ENCODE data around the gene AREG.

AREG gene

DNA sequence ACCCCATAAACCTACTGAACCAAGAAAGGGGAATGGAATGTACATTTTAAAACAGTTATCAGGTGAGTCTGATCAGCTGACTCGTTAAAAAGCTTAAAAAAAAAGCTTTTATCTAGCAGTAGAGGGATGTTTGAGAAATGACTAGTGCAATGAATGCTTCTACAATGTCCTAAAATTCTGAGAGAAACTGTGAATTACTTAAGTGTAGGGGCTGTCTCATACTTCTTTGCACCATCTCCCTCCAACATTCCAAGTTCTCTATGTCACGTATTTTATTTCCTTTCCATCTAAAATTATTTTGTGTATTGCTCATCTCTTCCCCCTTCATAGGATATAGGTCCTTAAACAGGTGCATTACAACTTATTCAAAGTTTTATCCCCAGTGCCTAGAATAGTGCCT, 11.9 kb upstream of the AREG start:
- DNase-seq (ENCODE audit: low spot score), result no peak

- DNase-seq (ENCODE audit: low spot score), result no peak
Observed at GRCh38 chr4:74433541-74434172, 11.3 kb upstream of the AREG start.

DNA sequence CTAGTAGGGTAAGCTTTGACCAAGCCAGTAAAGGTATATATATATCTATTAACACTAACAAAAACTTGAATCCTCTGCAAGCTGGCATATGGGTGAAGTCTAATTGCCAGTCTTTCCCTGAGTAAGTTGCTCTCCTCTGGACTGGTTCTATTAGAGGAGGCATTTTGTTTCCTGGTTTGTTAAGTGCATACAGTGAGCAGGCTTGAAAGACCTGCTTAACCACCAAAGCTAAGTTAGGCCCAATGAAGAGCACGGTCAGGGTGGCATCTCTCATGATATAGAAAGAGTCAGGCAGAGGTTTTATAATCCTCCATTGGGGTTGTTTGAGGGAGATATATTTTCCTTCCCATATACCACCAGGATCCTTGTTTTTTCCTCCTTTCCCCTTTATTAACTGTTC, 9.6 kb upstream of the AREG start:
- no peak for DNase-seq (ENCODE audit: low spot score)

DNA sequence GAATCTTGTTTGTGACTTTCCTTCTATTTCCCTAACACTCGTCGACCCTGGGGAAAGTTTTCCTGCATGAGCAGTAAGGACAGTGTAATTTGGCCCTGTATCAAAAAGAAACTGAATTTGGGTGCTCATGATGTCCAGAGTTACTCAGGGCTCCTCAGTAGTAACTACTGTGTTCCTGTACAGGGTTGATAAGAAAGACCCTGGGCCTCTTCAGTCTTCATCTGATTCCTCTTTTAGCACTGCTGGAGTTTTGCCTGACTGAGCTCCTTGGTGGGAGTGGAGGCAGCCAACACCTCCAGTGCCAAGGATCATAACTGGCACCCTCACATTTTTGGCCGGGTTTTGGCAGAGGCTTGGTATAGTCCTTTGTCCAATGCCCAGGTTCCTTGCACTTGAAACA, 7.1 kb upstream of the AREG start:
- no peak for DNase-seq (ENCODE audit: low spot score)

GRCh38 chr4:74438661-74439060, 6.3 kb upstream of the AREG start:
- no peak for DNase-seq (ENCODE audit: low spot score)

DNA sequence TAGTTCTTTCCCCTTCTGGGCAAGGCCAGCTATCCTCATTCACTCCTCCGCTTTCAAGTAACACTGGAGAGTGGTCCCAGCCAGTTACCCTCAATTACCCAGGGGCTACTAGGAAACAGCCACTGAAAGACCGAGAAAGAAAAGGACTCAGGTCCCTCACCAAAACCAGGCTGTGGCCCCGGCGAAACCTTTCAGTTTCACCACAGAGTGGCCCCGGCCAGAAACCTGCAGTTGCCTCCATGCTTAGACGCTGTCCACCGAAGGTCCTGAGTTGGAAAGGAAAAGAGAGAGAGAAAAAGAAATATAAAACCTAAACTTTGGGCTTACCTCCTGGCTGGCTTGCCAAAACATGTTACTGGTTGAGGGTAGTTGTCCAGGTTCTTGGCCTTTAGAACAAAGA, 5.0 kb upstream of the AREG start:
- DNase-seq (ENCODE audit: low spot score), result no peak

DNA sequence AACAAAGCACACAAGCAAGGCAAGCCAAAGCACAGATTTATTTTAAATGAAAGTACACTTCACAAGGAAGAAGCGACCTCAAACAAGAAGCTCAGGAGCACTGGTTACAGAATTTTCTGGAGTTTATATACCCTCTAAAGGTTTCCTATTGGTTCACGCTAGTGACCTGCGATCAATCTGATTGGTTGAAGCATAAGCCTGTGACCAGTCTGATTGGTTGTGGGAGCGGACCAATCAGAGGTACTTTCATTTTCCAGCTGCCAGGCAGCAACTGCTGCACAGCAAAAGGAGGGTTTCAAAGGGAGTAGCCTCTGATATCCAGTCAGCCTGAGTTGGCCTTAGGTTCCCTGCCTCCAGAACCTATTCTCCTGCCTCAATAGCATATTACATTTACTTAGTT, 4.6 kb upstream of the AREG start:
- DNase-seq (ENCODE audit: low spot score), result no peak

DNA sequence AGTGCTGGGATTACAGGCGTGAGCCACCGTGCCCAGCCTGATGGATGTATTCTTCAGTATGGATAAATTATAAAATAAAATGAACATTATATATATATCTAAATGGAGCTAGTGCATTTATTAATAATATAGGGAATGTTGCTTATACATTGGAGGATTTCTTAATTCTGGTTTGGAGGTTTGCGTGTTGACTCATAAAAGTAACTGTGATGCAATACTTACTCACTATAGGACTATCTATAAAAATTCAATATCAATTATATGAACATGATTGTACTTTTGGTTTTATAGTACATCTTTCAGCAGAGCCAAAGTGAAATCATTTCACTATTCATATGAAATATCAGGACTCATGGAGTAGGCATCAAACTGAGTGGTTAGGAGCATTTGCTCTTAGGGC, 3.2 kb upstream of the AREG start:
- no peak for DNase-seq (ENCODE audit: low spot score)

GRCh38 chr4:74446193-74446868, 1.4 kb downstream of the AREG start:
- DNase-seq (ENCODE audit: low spot score), result peak; percentile 28

- DNase-seq (ENCODE audit: low spot score), result no peak
Observed at GRCh38 chr4:74446896-74447295, 2.0 kb downstream of the AREG start.

GRCh38 chr4:74447636-74448233, 2.8 kb downstream of the AREG start:
- DNase-seq (ENCODE audit: low spot score), result no peak

GRCh38 chr4:74449571-74450297, 4.8 kb downstream of the AREG start:
- no peak for DNase-seq (ENCODE audit: low spot score)

- DNase-seq (ENCODE audit: low spot score), result no peak
Observed at GRCh38 chr4:74450298-74450683, 5.4 kb downstream of the AREG start.

DNA sequence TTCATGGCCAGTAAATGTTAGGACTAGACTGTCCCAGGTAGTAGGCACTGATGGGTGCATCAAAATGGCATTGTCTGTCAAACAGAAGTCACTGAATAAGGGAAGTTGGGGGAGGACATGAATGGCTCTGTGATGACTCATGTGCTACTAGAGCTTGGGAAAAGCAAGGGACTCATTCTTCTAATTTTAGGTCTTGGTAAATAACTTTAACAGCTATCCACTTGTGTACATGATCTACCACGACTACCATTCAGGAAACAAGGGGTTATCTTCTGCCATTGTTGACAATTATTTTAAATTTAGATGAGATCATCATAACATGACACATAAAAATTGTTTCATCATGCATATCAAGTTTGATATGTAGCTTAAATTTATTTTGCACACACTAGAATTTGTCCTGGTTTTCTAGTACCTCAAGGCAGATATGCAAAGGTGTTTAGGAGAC, 6.3 kb downstream of the AREG start:
- DNase-seq (ENCODE audit: low spot score), result peak; percentile 73

GRCh38 chr4:74453037-74453635, 8.2 kb downstream of the AREG start:
- no peak for DNase-seq (ENCODE audit: low spot score)

- no peak for DNase-seq (ENCODE audit: low spot score)
Observed at GRCh38 chr4:74453829-74454742, 9.2 kb downstream of the AREG start.

- DNase-seq (ENCODE audit: low spot score), result no peak
Observed at GRCh38 chr4:74455361-74456055, 10.6 kb downstream of the AREG start.

- no peak for DNase-seq (ENCODE audit: low spot score)
Observed at GRCh38 chr4:74456056-74456744, 11.3 kb downstream of the AREG start.

DNA sequence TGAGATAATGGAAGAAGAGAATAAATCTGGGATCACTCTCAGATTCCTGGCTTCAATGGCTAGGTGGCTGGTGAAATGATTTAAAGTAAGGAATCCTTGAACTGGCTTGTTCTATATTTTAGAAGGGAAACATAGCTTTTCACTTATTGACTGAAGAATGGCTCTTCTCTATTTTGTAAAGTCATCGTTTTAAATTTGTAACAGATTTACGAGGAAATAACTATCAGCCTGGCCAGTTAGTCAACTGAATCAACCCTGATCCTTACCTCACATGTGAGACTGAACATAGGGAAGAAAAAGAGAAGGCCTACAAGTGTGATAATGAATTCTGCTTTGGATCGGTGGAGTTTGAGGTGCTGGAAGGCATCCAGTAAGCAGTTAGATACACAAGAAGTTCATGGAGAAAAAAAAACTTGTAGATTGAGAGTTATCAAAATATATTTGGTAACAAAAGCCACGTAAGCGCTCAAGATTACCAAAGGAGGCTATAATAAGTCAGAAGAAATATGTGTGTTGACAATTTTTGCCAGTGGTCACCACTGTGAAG, 12.0 kb downstream of the AREG start:
- no peak for DNase-seq (ENCODE audit: low spot score)

DNA sequence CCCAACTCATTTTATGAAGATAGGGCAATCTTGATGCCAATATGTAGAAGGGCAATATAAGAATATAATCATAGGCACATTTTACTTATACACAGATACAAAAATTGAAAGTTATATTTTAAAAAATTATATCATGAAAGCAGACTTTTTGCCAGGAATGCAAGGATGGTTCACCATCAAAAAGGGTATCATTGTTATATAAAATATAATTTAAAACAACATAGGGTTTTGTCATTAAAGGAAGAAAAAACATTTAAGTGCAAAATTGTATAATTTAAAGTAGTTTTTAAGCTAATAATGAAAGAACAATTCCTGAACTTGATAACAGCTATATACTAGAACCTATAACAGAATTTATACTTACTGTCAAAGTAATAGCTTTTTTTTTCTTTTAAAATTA, 15.9 kb downstream of the AREG start:
- DNase-seq (ENCODE audit: low spot score), result no peak

All from SW480 (cell line).